ENCODE results near the gene MCTP1.

The MCTP1 gene

GRCh38 chr5:95093211-95093610 is 191.7 kb downstream of the MCTP1 start:
- Histone ChIP-seq H3K4me3 (no peak overlapping the region), H3K9ac (ENCODE audit: insufficient read length) (no peak overlapping the region), H3K27ac (no peak overlapping the region), H3K36me3 (ENCODE audit: insufficient read depth, low read length) (no peaks in the 10 kb centered on the region), H3K9me3 (ENCODE audit: low read depth, low read length) (peaks cover 5% of the 10 kb centered on the region; the same call in 1 of the 2 replicates)
- TF ChIP-seq EZH2 (IDR thresholded peaks at IDR 0.05): no peak
- no peak for TF ChIP-seq FOXP2 (optimal IDR thresholded peaks at IDR 0.05; ENCODE audit: control extremely low read depth, extremely low read length, insufficient read depth)
- no peak for TF ChIP-seq POLR2AphosphoS5 (IDR thresholded peaks at IDR 0.05; ENCODE audit: borderline replicate concordance, low read depth, low read length)
- DNase-seq (ENCODE audit: low read depth, low spot score): no peak

GRCh38 chr5:95090774-95091173 is 194.1 kb downstream of the MCTP1 start:
- no peak overlapping the region for H3K27ac ChIP-seq
- no peak overlapping the region for H3K4me3 ChIP-seq
- TF ChIP-seq POLR2AphosphoS5 (IDR thresholded peaks at IDR 0.05; ENCODE audit: borderline replicate concordance, low read depth, low read length): no peak
- TF ChIP-seq EZH2 (IDR thresholded peaks at IDR 0.05): no peak
- TF ChIP-seq FOXP2 (optimal IDR thresholded peaks at IDR 0.05; ENCODE audit: control extremely low read depth, extremely low read length, insufficient read depth): no peak
- no peak for DNase-seq (ENCODE audit: low read depth, low spot score)
- H3K9me3 ChIP-seq (ENCODE audit: low read depth, low read length): peaks cover 5% of the 10 kb centered on the region; the same call in 1 of the 2 replicates
- H3K36me3 ChIP-seq (ENCODE audit: insufficient read depth, low read length): no peaks in the 10 kb centered on the region
- no peak overlapping the region for H3K9ac ChIP-seq (ENCODE audit: insufficient read length)

- Histone ChIP-seq H3K4me3 (no peak overlapping the region), H3K9ac (ENCODE audit: insufficient read length) (no peak overlapping the region), H3K9me3 (ENCODE audit: low read depth, low read length) (peaks cover 5% of the 10 kb centered on the region; the same call in 1 of the 2 replicates), H3K27ac (no peak overlapping the region), H3K36me3 (ENCODE audit: insufficient read depth, low read length) (no peaks in the 10 kb centered on the region)
- TF ChIP-seq FOXP2 (optimal IDR thresholded peaks at IDR 0.05; ENCODE audit: control extremely low read depth, extremely low read length, insufficient read depth) (no peak), EZH2 (IDR thresholded peaks at IDR 0.05) (no peak), POLR2AphosphoS5 (IDR thresholded peaks at IDR 0.05; ENCODE audit: borderline replicate concordance, low read depth, low read length) (no peak)
- DNase-seq (ENCODE audit: low read depth, low spot score): no peak
Observed at GRCh38 chr5:95087816-95088317, 197.0 kb downstream of the MCTP1 start.

- H3K9me3 ChIP-seq (ENCODE audit: low read depth, low read length): peaks cover 5% of the 10 kb centered on the region; the same call in 1 of the 2 replicates
- no peak for TF ChIP-seq POLR2AphosphoS5 (IDR thresholded peaks at IDR 0.05; ENCODE audit: borderline replicate concordance, low read depth, low read length)
- no peak for TF ChIP-seq EZH2 (IDR thresholded peaks at IDR 0.05)
- TF ChIP-seq FOXP2 (optimal IDR thresholded peaks at IDR 0.05; ENCODE audit: control extremely low read depth, extremely low read length, insufficient read depth): no peak
- no peak overlapping the region for H3K27ac ChIP-seq
- H3K36me3 ChIP-seq (ENCODE audit: insufficient read depth, low read length): no peaks in the 10 kb centered on the region
- DNase-seq (ENCODE audit: low read depth, low spot score): no peak
- H3K4me3 ChIP-seq: no peak overlapping the region
- H3K9ac ChIP-seq (ENCODE audit: insufficient read length): no peak overlapping the region
Observed at GRCh38 chr5:95086927-95087815, 197.7 kb downstream of the MCTP1 start.

GRCh38 chr5:95084757-95085156 is 200.1 kb downstream of the MCTP1 start:
- H3K27ac ChIP-seq: no peak overlapping the region
- no peak for DNase-seq (ENCODE audit: low read depth, low spot score)
- H3K9me3 ChIP-seq (ENCODE audit: low read depth, low read length): no peaks in the 10 kb centered on the region
- TF ChIP-seq POLR2AphosphoS5 (IDR thresholded peaks at IDR 0.05; ENCODE audit: borderline replicate concordance, low read depth, low read length): no peak
- TF ChIP-seq EZH2 (IDR thresholded peaks at IDR 0.05): no peak
- TF ChIP-seq FOXP2 (optimal IDR thresholded peaks at IDR 0.05; ENCODE audit: control extremely low read depth, extremely low read length, insufficient read depth): no peak
- no peak overlapping the region for H3K4me3 ChIP-seq
- H3K36me3 ChIP-seq (ENCODE audit: insufficient read depth, low read length): no peaks in the 10 kb centered on the region
- H3K9ac ChIP-seq (ENCODE audit: insufficient read length): no peak overlapping the region

- no peak for DNase-seq (ENCODE audit: low read depth, low spot score)
- H3K9me3 ChIP-seq (ENCODE audit: low read depth, low read length): no peaks in the 10 kb centered on the region
- no peak for TF ChIP-seq EZH2 (IDR thresholded peaks at IDR 0.05)
- no peak for TF ChIP-seq POLR2AphosphoS5 (IDR thresholded peaks at IDR 0.05; ENCODE audit: borderline replicate concordance, low read depth, low read length)
- TF ChIP-seq FOXP2 (optimal IDR thresholded peaks at IDR 0.05; ENCODE audit: control extremely low read depth, extremely low read length, insufficient read depth): no peak
Observed at GRCh38 chr5:95083606-95084005, 201.3 kb downstream of the MCTP1 start.

GRCh38 chr5:95081982-95082381 is 202.9 kb downstream of the MCTP1 start:
- TF ChIP-seq FOXP2 (optimal IDR thresholded peaks at IDR 0.05; ENCODE audit: control extremely low read depth, extremely low read length, insufficient read depth) (no peak), EZH2 (IDR thresholded peaks at IDR 0.05) (no peak), POLR2AphosphoS5 (IDR thresholded peaks at IDR 0.05; ENCODE audit: borderline replicate concordance, low read depth, low read length) (no peak)
- peak; percentile 1 for DNase-seq (ENCODE audit: low read depth, low spot score)
- Histone ChIP-seq H3K27ac (peak overlapping the region; percentile 83), H3K9me3 (ENCODE audit: low read depth, low read length) (no peaks in the 10 kb centered on the region), H3K36me3 (ENCODE audit: insufficient read depth, low read length) (no peaks in the 10 kb centered on the region), H3K9ac (ENCODE audit: insufficient read length) (peak overlapping the region; percentile 51), H3K4me3 (peak overlapping the region; percentile 73)

More at GRCh38 chr5:95083606-95084005, 201.3 kb downstream of the MCTP1 start:
- H3K27ac ChIP-seq: no peak overlapping the region
- H3K9ac ChIP-seq (ENCODE audit: insufficient read length): no peak overlapping the region
- no peak overlapping the region for H3K4me3 ChIP-seq
- no peaks in the 10 kb centered on the region for H3K36me3 ChIP-seq (ENCODE audit: insufficient read depth, low read length)

GRCh38 chr5:95081500-95081960 is 203.4 kb downstream of the MCTP1 start:
- Histone ChIP-seq H3K4me3 (peak overlapping the region; percentile 73), H3K9me3 (ENCODE audit: low read depth, low read length) (no peaks in the 10 kb centered on the region), H3K27ac (peak overlapping the region; percentile 83), H3K36me3 (ENCODE audit: insufficient read depth, low read length) (no peaks in the 10 kb centered on the region), H3K9ac (ENCODE audit: insufficient read length) (peak overlapping the region; percentile 51)
- peak; percentile 67 for DNase-seq (ENCODE audit: low read depth, low spot score)
- TF ChIP-seq POLR2AphosphoS5 (IDR thresholded peaks at IDR 0.05; ENCODE audit: borderline replicate concordance, low read depth, low read length): no peak
- no peak for TF ChIP-seq EZH2 (IDR thresholded peaks at IDR 0.05)
- no peak for TF ChIP-seq FOXP2 (optimal IDR thresholded peaks at IDR 0.05; ENCODE audit: control extremely low read depth, extremely low read length, insufficient read depth)
